HCEC 1CT (cell line): ENCODE measurements around the gene GCK.

Experiments used
- DNase-seq: peaks from one replicate; pipeline ENCODE4 v3.0.0-alpha.2; 2017

The GCK gene

GRCh38 chr7:44189286-44189992, at the start of gene GCK:
TSS of gene GCK (minus strand) at chr7:44189439. CDS start at chr7:44188953, 486 bp downstream.
- no peak for DNase-seq

DNA sequence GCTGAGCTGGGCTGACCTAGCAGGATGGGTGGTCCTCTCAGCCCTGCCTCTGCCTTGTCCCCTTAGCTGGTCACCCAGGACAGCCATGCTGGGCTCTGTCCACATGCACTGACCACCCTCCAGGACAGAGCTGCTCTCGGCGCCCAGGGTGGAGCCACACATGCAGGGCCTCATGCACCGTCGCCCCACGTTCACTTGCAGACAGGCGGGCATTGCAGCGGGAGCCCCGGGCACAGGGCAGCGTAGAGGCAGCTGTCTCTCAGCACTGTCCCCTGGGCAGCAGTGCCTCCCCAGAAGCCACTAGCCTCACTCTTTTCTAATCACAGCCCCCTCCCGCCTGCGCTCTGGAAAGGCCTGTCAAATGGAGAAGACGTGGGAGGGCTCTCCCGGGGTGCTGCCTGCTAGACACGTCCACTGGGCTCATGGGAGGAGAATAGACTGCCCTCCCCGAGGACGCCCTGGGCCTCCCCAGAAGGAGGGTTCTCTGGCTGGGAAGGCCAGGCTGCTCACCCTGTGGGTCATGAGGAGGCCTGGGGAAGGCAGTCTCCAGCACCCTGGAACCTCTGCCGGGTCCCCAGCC, 49.0 kb upstream of the GCK start:
- DNase-seq: no peak

DNA sequence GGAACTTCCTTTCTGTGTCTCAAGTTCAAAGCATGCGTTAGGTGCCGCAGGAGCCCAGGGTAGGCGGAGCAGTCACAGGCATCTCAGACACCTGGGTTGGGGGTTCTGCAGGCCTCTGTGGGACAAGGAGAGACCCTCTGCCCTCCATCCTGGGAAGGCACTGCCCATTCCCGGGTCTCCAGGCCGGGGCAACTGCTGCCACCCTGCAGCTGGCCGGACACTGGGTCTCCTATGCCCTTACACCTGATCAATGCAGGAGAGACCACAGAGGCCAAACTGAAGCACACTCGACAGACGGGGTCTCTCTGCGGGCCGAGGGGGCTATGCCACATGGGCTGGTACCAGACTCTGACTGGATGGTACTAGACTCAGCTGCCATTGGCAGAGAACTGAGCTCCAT, 48.5 kb upstream of the GCK start:
- DNase-seq: no peak

DNA sequence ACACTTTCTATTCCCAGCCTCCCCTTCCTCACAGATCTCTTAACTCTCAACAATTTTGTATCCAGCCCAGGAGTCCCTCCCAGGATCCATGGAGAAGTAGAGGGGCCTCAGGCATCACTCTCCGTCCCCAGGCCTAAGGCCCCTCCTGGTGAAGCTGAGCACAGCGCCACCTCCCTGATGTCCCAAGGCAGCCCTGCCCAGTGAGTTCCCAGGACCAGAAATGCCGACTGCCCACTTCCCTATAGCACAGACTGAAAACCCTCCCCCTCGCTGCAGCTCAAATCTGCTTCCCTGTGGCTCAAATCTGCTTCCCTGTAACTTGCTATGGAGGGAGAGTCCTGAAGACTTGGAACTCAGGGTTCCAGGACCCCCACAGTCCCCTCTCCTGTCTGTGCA, 47.1 kb upstream of the GCK start:
- no peak for DNase-seq

- no peak for DNase-seq
Measured at GRCh38 chr7:44235582-44236332, 46.5 kb upstream of the GCK start.

- no peak for DNase-seq
Measured at GRCh38 chr7:44235066-44235465, 45.8 kb upstream of the GCK start.

- DNase-seq: no peak
Measured at GRCh38 chr7:44232901-44233715, 43.9 kb upstream of the GCK start.

DNA sequence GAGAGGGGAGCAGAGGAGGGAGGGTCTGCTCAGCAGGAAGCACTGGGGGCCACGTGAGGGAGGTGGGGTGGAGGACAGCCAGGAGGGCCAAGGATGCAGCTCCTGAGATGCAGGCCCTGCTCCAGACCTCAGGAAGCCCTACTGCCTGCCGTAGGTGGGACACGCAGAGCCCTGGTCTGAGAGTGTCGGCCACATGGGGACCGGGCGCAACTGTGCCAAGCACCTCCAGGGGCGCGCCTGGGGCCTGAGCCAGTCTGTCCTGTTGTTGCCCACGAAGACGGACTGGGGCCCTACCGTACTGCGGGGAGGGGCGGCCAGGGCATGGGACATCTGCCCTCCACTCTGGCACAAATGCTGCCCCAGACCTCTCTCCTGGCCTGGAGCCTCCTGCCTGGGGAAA, 43.2 kb upstream of the GCK start:
- DNase-seq: no peak

DNA sequence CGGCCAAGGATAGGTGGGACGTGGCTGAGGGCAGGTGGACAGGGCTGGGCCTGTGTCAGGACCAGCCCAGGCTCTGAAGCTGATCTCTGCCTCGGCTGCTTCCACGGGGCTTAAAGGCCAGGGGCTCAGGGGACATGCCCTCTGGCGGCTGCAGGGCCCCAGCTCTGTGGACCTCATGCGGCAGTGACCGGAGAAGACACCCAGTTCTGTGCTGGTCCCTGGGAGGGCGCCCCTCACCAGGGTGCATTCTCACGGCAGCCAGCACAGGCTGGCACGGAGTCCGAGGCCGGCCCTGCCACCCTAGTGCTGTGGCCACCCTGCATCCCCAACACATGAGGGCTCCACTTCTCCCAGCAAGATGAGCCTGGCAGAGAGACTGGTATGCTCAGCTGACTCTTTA, 41.8 kb upstream of the GCK start:
- DNase-seq: no peak

GRCh38 chr7:44230286-44230685, 41.0 kb upstream of the GCK start:
- no peak for DNase-seq

DNA sequence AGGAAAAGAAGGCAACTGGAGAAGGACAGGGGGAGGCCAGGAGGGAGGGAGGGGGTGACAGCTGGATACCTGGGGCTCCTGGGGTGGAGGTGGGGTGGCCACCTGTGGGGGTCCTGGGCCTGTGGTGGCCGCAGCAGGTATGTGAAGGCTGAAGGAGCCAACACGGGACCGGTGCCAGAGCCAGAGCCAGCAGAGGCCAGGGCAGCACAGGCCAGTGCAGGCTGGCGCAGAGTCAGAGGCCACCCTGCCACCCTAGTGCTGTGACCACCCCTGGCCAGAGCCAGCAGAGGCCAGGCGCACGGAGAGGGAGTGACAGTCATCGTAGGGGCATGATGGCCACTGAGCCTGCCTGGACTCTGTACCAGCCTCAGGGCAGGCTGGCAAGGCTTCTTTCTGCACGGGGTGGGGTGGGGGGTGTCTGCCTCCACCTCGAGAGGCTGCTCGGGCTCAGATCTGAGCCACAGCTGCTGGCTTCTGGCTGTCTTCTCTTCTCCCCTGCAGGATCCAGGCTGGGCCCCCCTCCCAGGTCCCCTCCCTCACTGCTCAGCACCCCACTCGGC, 40.4 kb upstream of the GCK start:
- no peak for DNase-seq

DNA sequence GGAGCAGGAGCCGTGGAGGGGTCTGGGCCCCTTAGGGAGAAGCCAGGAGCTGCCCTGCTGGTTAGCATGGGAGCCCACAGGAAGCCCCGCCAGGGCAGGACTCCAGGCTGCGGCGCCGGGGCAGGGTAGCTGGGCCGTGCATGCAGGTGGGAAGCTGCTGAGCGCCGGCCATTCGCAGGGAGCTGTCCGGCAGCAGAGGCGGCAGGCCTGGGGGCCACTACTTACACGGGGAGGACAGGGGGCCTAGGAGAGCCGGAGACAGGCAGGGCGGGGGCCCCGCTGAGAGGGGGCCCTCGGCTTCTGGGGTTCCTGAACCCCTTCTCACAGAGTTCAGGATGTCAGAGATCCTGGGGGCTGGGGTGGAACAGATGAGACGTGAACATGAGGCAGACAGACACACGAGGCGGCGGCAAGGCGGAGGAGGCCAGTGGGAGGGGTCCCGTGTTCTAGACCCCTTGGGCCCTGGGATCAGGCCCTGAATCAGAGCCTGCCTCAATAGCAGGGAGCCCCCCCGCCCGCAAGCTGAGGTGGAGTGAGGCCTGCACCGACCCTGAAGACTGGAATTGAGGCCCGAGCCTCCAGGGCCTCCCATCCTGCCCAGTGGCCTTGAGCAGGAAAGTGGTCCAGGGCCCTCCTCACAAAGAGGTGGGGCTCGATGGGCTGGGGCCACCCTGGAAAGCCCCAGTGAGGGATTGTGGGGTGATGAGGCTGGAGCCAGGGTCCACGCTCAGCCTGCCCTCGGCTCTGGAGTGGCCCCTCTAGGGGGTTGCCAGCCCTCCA, 39.5 kb upstream of the GCK start:
- DNase-seq: no peak

GRCh38 chr7:44227911-44228310, 38.7 kb upstream of the GCK start:
- no peak for DNase-seq

- no peak for DNase-seq
Measured at GRCh38 chr7:44226396-44226753, 37.1 kb upstream of the GCK start.

- DNase-seq: no peak
Measured at GRCh38 chr7:44225566-44226395, 36.5 kb upstream of the GCK start.

- DNase-seq: no peak
Measured at GRCh38 chr7:44224974-44225565, 35.8 kb upstream of the GCK start.

- no peak for DNase-seq
Measured at GRCh38 chr7:44224080-44224973, 35.1 kb upstream of the GCK start.

DNA sequence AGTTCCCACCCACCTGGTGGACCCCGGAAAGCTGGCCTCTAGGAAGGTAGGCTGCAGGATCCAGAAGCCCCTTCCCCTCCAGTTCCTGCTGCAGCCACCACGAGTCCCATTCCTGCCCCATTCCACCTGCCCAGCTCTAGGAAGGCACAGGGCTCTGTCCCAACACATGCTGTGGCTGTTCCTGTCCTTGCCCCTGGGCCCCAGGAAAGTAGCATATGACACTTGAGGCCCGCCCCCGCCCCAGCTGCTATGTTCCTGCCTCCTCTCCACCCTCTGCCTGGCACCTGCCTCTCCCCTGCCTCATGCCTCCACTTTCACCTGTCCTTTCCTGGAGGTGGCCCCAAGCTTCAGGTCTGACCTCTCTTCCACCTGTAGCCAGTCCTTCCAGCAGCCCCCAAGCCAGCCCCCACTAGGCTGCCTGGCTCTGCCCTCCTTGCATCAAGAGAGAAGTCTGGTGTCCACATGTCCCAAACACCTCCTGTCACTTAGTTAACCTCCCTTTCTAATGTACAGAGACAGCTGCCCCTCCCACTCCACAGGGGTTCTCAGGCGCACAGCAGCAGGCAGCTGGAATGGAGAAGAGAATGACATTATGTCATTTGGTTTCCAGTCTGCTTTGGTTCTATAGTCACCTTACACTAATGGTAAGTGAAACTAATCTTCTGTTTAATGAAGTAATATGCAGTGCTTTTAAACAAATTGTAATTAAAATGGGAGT, 34.3 kb upstream of the GCK start:
- DNase-seq: no peak

DNA sequence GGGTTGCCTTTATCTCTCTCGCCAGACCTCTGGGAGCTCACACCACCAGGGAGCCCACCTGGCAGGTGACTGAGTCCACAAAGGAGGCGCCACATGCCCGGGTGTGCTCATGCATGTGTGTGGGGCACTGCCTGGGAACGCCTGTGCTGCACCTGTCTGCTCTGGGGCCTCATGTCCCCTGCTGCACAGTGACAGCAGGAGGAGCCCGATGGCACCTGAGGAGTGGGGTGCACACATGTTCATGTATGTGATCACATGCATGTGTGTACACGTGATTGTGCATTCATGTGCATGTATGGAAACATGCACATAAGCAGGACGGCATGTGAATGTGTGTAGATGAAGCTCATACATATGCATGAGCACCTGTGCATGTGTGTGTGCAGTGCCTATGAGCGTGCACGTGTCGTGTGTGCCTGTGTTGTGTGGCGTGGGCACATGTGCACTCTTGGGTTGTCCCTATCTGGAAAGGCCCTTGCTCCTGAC, 33.6 kb upstream of the GCK start:
- DNase-seq: no peak
